GM20000 (cell line): ENCODE data around the gene MUC4.
A peak's percentile ranks its signal among the peaks of the same experiment; 100 is the strongest.

Experiments used
- DNase-seq: peaks from one replicate; pipeline ENCODE4 v3.0.0; 2012; ENCODE audit warnings: low spot score
- TF ChIP-seq, protein P1 (sequence below): IDR thresholded peaks from 2 replicates; pipeline ENCODE4 v1.5.1; 2012; ENCODE audit warnings: mild to moderate bottlenecking, control low read depth; ENCODE audit errors: extremely low read depth, missing control alignments

MUC4 gene

DNA sequence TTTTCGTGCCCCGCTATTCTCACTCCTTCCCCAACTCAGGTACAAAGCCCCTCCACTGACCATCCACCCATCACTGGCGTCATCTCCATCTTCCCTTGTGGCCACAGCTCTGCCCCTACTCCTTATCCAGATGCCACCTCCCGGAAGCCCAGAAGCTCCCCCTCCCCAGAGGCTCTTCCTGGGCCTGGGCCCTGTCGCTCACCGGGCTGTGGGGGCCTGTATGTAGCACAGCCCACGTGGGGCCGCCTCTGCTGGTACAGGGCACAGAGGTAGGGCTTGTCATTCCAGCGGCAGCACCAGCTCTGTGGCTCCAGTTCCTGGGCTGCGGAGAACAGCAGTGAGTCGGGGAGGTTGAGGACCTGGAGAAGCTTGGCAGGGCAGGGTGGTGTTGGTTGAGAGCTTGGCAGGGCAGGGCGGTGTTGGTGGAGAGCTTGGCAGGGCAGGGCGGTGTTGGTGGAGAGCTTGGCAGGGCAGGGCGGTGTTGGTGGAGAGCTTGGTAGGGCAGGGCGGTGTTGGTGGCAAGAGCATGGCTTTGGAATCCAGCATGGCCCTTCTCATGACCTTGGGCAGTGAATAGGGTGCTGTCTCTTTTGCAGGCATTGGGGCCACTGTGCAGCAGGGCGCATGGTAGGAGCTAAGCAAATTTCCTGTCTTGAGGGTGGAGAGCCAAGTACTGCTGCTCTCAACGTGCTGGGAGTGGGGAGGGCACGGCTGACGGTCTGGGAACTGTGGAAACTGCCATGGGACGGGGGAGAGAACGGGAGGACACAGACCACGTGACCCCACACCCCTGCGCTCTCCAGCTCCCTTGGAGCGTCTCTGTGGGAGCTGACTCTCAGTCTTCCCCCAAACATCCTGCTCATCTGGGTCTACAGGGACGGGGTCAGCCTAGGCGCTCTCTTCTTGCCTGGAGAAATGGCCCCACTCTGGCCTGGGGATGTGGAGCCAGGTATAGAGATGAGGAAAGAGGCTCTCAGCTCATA is 47.6 kb downstream of the MUC4 start:
- DNase-seq, result peak; percentile 16

DNA sequence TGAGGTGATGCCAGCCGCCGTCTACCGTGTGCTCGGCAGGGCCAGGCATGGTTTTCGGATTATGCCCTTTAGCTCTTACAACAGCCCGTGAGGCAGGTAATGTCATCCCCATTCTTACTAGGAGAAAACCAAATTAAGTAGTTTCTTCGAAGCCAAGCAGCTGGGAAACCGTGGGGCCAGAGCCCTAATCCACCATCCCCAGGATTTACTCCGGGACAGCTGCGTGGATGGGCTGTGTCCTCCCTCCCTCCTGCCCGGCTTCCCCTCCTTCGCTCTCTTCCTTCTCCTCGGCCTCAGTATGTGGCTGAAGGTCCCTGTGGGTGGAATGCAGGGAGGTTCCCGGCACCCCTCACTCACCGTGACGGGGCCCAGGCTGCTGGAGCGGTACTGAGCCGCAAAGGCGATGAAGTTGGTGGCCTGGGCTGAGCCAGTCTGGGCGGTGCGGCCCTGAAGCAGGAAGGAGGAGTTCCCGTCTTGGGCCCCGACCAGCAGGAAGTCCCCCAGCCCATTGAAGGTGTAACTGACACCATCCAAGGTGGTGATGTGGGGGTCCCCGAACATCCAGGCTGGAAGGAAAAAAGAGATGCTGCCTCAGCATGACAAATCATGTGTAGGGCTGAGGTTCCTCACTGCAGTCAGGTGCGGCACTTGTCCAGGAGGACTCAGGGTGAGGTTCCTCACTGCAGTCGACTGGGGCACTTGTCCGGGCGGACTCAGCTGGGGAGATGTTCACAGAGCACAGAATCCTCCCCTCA is 48.5 kb downstream of the MUC4 start:
- no peak for DNase-seq
- TF ChIP-seq, protein P1, sequence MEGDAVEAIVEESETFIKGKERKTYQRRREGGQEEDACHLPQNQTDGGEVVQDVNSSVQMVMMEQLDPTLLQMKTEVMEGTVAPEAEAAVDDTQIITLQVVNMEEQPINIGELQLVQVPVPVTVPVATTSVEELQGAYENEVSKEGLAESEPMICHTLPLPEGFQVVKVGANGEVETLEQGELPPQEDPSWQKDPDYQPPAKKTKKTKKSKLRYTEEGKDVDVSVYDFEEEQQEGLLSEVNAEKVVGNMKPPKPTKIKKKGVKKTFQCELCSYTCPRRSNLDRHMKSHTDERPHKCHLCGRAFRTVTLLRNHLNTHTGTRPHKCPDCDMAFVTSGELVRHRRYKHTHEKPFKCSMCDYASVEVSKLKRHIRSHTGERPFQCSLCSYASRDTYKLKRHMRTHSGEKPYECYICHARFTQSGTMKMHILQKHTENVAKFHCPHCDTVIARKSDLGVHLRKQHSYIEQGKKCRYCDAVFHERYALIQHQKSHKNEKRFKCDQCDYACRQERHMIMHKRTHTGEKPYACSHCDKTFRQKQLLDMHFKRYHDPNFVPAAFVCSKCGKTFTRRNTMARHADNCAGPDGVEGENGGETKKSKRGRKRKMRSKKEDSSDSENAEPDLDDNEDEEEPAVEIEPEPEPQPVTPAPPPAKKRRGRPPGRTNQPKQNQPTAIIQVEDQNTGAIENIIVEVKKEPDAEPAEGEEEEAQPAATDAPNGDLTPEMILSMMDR, result no peak

More for the DNA sequence above, 47.6 kb downstream of the MUC4 start:
- TF ChIP-seq, protein P1, result no peak

DNA sequence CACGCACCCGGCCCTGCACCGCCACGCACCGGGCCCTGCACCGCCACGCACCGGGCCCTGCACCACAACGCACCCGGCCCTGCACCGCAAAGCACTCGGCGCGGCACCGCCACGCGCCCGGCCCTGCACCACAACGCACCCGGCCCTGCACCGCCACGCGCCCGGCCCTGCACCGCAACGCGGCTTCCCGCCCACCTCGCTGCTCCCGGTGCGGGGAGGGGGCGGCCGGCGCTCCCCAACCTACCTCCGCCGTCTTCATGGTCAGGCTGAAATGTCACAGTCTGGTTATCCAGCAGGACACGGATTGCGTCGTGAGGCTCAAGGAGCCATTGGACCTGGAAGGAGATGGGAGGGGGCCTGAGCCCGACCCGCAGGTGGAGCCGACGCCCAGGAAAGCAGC is 49.1 kb downstream of the MUC4 start:
- TF ChIP-seq, protein P1, result no peak
- no peak for DNase-seq

DNA sequence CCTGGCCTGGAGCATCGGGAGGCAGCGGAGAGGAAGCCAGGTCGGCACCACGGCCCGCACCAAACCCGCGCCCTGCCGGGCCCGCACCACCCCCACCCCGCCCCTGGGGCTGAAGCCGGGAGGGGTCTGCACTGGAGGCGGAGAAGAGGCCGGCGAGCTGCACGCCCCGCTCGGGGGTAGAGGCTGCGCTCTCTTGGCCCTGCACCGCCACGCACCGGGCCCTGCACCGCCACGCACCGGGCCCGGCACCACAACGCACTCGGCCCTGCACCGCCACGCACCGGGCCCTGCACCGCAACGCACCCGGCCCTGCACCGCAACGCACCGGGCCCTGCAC is 49.5 kb downstream of the MUC4 start:
- DNase-seq, result no peak
- TF ChIP-seq, protein P1, result no peak

DNA sequence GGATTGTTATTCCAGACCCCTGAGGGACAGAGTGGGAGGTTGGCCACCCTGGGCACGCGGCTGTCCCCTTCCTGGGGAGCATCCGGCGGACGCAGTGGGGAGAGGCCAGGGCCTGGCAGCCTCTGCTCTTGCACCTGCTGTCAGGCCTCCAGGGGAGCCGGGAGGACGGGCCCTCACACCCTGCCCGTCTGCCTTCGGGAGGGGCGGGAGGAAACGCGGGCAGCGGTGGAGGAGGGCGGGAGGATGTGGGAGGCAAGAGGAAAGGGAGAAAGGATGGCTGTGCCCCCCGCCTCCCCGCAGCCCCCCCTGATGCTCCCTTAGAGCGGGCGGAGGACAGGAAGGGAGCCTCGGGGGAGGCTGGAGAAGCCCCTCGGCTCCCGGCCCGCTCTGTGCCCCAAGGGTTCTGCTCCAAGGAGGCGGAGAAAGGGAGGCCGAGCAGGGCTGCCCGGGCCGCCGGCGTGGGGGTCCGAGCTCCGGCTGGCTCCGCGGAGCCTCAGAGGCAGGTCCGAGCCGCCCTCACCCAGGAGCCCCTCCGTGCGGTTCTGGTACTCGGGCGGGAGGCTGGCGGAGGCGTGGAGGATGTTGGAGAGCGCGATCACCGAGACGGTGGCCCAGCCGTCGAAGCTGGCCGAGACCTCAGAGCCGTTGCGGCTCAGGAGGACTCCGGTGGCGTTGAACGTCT is 50.0 kb downstream of the MUC4 start:
- no peak for DNase-seq
- TF ChIP-seq, protein P1, result no peak

DNA sequence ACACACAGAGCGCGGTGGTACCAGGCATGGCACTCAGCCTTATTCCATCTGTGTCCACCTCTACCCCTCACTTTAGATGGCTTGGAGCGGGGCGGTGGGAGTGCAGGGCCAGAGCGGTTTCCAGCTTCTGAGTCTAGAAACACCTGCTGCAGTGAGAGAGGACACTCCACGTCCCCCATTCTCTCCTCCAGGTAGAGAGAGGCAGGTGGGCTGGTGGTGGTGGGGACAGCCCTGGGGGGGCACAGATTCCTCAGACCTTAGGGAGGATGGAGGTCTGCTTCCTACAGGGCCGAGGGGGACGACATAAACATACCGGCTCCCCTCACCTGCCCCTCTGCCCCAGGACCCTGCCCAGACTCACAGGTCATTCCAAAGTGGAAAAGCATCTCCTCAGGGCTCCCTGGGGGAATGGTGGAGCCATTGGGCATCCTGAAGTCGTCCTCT is 50.6 kb downstream of the MUC4 start:
- DNase-seq, result no peak
- TF ChIP-seq, protein P1, result no peak
